PC-3 (cell line): ENCODE measurements around the gene AMZ2. TPM values are rescaled to one million over a fixed set of nuclear protein-coding genes. Genes with fewer than 3 reads are reported as not detected.

Source experiments
- ATAC-seq: fragments of 200-7000 bp; cut with Tn5 transposase; 2 replicates; pipeline ENCODE4 v1.9.1; 2020; ENCODE audit warnings: mild to moderate bottlenecking, moderate library complexity
- BruUV-seq: library from RNA; stranded (reverse); fragments of 400-500 nt; replicated peaks from 2 replicates; lab custom pipeline; 2021; lab: Mats Ljungman, UMichigan
- CTCF ChIA-PET: fragments of 300-600 bp; sonication (Branson Sonifier 250); formaldehyde crosslinking; loops from one replicate; lab custom pipeline; 2022; ENCODE audit warnings: antibody characterized with exemption; lab: Charles Lee
- POLR2A ChIA-PET: fragments of 300-600 bp; sonication (Branson Sonifier 250); formaldehyde crosslinking; loops from one replicate; lab custom pipeline; 2022; ENCODE audit warnings: antibody characterized with exemption; ENCODE audit not compliant: unreplicated experiment; lab: Charles Lee
- DNase-seq: peaks from one replicate; pipeline ENCODE4 v3.0.0-alpha.2; 2015
- H2AFZ ChIP-seq: fragments of 300-600 bp; sonication (generic); 2 replicates; pipeline ENCODE4 v1.6.0; 2016; ENCODE audit warnings: antibody characterized with exemption, low read length
- H3F3A ChIP-seq: fragments of 300-600 bp; sonication (generic); one replicate; pipeline ENCODE4 v1.6.0; 2017; ENCODE audit warnings: antibody characterized with exemption, low read length, control low read depth, mild to moderate bottlenecking; ENCODE audit not compliant: unreplicated experiment
- H3K27ac ChIP-seq: fragments of 300-600 bp; sonication (generic); 2 replicates; pipeline ENCODE4 v1.5.1; 2016; ENCODE audit warnings: mild to moderate bottlenecking, low read length
- H3K27me3 ChIP-seq: fragments of 300-600 bp; sonication (generic); 2 replicates; pipeline ENCODE4 v1.6.1; 2016; ENCODE audit warnings: low read length, mixed read lengths
- H3K36me3 ChIP-seq: fragments of 300-600 bp; sonication (generic); 2 replicates; pipeline ENCODE4 v1.6.1; 2016; ENCODE audit warnings: low read depth, mixed run types, low read length, mixed read lengths
- H3K4me1 ChIP-seq: fragments of 300-600 bp; sonication (generic); 2 replicates; pipeline ENCODE4 v1.5.1; 2016; ENCODE audit warnings: low read length; ENCODE audit not compliant: insufficient read depth
- H3K4me2 ChIP-seq: fragments of 300-600 bp; sonication (generic); 2 replicates; pipeline ENCODE4 v1.6.0; 2016; ENCODE audit warnings: low read length
- H3K4me3 ChIP-seq: fragments of 300-600 bp; sonication (generic); 2 replicates; pipeline ENCODE4 v1.5.1; 2016; ENCODE audit warnings: mild to moderate bottlenecking, low read length, mixed read lengths
- H3K79me2 ChIP-seq: fragments of 300-600 bp; sonication (generic); 2 replicates; pipeline ENCODE4 v1.6.1; 2017; ENCODE audit warnings: low read length, mixed read lengths
- H3K9ac ChIP-seq: fragments of 300-600 bp; sonication (generic); 2 replicates; pipeline ENCODE4 v1.6.0; 2016; ENCODE audit warnings: mild to moderate bottlenecking, low read length
- H3K9me2 ChIP-seq: fragments of 300-600 bp; sonication (generic); replicated peaks from 2 replicates; pipeline ENCODE4 v1.6.1; 2016; ENCODE audit warnings: mixed run types, low read length, mixed read lengths
- H3K9me3 ChIP-seq: fragments of 300-600 bp; sonication (generic); 2 replicates; pipeline ENCODE4 v1.6.1; 2016; ENCODE audit warnings: low read length, mixed read lengths
- H4K20me1 ChIP-seq: fragments of 300-600 bp; sonication (generic); 2 replicates; pipeline ENCODE4 v1.6.1; 2016; ENCODE audit warnings: low read length, mixed read lengths
- EZH2 ChIP-seq: fragments of 300-600 bp; sonication (generic); IDR thresholded peaks from one replicate; pipeline ENCODE4 v1.6.1; 2017; ENCODE audit warnings: antibody characterized with exemption, mild to moderate bottlenecking, low read length; ENCODE audit not compliant: unreplicated experiment
- EZH2phosphoT487 ChIP-seq: fragments of 300-600 bp; sonication (generic); IDR thresholded peaks from 2 replicates; pipeline ENCODE4 v1.6.1; 2018; ENCODE audit warnings: mild to moderate bottlenecking, antibody characterized with exemption, low read length, borderline replicate concordance
- intact Hi-C: fragments of 100-400 bp; cut with micrococcal nuclease; formaldehyde crosslinking; loops from 2 replicates; pipeline ENCODE4 v1.9.0; 2023
- total RNA-seq: library from RNA; depleted of rRNA; stranded (reverse); fragments of >200 nt; gene quantifications from 2 replicates; pipeline ENCODE4 v1.2.3, GENCODE V29; 2014
- TF ChIP-seq, protein P1 (sequence below): fragments of 300-600 bp; sonication (generic); conservative IDR thresholded peaks from 2 replicates; pipeline ENCODE4 v1.5.1; 2017; ENCODE audit warnings: antibody characterized with exemption, low read depth, mild to moderate bottlenecking, low read length

The AMZ2 gene
- total RNA-seq, 1 experiment from 2014 or later: 88.5 TPM

DNA sequence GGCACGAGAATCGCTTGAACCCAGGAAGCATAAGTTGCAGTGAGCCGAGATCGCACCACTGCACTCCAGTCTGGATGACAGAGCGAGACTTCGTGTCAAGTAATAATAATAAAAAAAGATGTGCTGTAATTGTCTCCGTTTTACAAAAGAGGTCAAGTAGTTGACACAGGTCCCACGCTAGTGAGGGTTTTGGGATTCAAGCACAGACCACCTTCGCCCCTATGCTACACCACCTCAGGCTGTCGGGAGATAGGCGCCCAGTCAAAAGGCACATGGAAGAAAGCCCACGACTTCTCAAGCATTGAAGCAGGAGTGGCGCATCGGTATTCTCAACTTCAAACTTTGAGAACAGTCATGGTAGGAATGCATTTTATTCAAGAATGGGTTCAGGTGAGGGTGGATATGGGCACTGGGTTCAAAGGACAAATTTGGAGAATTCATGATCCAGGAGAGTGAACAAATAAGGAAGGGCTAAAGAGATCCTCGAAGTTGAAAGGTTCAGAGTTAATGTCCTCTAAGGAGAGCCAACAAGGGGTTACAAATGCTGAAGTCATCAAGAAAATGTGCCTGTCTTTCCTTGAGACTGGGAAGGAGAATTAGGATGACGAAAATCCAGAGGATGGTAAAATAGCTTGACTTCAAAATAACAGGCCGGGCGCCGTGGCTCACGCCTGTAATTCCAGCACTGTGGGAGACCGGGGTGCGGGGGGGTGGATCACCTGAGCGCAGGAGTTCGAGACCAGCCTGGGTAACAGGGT is 1.4 kb upstream of the AMZ2 start:
- ChIA-PET CTCF (no interaction called here), POLR2A (no interaction called here)
- TF ChIP-seq EZH2phosphoT487 (no peak), EZH2 (no peak)

DNA sequence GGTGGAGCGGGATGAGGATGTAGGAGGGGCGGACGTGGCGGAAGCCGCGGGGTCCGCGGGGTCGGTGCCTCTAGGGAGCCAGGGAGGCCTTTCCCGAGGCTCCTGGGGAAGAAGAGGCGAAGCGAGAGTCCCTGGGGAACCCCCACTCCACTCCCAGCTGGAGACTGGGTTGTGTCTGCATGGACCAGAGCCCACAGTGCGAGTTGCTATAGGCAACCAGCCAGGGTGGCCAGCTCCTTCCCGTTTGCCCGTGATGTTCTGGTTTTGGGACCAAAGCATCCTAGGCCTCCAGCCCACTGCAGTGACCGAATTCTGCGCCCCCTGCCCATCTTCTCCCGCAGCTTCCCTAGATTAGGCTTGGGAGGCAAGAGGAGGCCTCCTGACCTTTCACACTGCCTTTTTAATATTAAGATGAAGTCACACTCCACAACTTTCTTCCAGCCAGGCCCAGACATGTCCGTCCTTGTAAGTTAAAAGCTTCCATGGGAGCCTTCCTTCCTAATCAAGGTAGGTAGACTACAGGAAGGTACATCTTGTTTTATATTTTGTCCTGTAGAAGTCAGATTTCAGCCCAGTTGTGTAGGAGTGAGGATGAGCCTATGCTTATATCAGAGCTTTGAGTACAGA is 469 bp downstream of the AMZ2 start:
- H3K9ac ChIP-seq: peak overlapping the region; percentile 87
- intact Hi-C loops: loop anchor here (5.0 kb wide), 2 partner anchors 46 to 209 kb away; partner anchors contain the start of gene WIPI1
- H3K9me2 ChIP-seq: no peaks in the 10 kb centered on the region
- DNase-seq (peak; percentile 29), ATAC-seq (no peak; the same call in 1 of the 2 replicates)
- H3K79me2 ChIP-seq: peaks cover 18% of the 10 kb centered on the region
- TSS peak; percentile 75 for BruUV-seq
- H3K4me3 ChIP-seq: peak overlapping the region; percentile 89
- H3K36me3 ChIP-seq: peaks cover 3% of the 10 kb centered on the region; the same call in 1 of the 2 replicates
- H3K27ac ChIP-seq: no peak overlapping the region
- no peaks in the 10 kb centered on the region for H4K20me1 ChIP-seq
- H3K4me1 ChIP-seq: peaks cover 11% of the 10 kb centered on the region
- H3F3A ChIP-seq: no peaks in the 10 kb centered on the region
- TF ChIP-seq, protein P1, sequence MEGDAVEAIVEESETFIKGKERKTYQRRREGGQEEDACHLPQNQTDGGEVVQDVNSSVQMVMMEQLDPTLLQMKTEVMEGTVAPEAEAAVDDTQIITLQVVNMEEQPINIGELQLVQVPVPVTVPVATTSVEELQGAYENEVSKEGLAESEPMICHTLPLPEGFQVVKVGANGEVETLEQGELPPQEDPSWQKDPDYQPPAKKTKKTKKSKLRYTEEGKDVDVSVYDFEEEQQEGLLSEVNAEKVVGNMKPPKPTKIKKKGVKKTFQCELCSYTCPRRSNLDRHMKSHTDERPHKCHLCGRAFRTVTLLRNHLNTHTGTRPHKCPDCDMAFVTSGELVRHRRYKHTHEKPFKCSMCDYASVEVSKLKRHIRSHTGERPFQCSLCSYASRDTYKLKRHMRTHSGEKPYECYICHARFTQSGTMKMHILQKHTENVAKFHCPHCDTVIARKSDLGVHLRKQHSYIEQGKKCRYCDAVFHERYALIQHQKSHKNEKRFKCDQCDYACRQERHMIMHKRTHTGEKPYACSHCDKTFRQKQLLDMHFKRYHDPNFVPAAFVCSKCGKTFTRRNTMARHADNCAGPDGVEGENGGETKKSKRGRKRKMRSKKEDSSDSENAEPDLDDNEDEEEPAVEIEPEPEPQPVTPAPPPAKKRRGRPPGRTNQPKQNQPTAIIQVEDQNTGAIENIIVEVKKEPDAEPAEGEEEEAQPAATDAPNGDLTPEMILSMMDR: no peak
- TF ChIP-seq EZH2phosphoT487 (no peak), EZH2 (no peak)
- POLR2A ChIA-PET: interaction anchor here (1.9 kb wide), 1 partner anchor 209 kb away, joined by 17 read pairs; the partner anchor contains the start of gene WIPI1
- no peaks in the 10 kb centered on the region for H3K27me3 ChIP-seq
- CTCF ChIA-PET: interaction anchor here (0.7 kb wide), 1 partner anchor 14 kb away, joined by 3 read pairs; no protein-coding TSS in a partner anchor
- H3K4me2 ChIP-seq: peak overlapping the region; percentile 93
- H3K9me3 ChIP-seq: no peaks in the 10 kb centered on the region
- peak overlapping the region; percentile 92 for H2AFZ ChIP-seq

More for the DNA sequence above, 1.4 kb upstream of the AMZ2 start:
- Histone ChIP-seq H3K27me3 (no peaks in the 10 kb centered on the region), H3K79me2 (peaks cover 18% of the 10 kb centered on the region), H3K27ac (no peak overlapping the region), H3K9me2 (no peaks in the 10 kb centered on the region), H3K4me2 (peak overlapping the region; percentile 93), H3K4me1 (peaks cover 11% of the 10 kb centered on the region), H3K9ac (peak overlapping the region; percentile 87; the same call in 1 of the 2 replicates), H3F3A (no peaks in the 10 kb centered on the region), H3K36me3 (no peaks in the 10 kb centered on the region), H2AFZ (no peak overlapping the region), H4K20me1 (no peaks in the 10 kb centered on the region), H3K9me3 (no peaks in the 10 kb centered on the region), H3K4me3 (peak overlapping the region; percentile 89; the same call in 1 of the 2 replicates)
- no peak for DNase-seq
- intact Hi-C loops: loop anchor here (5.0 kb wide), 2 partner anchors 44 to 211 kb away; partner anchors contain the start of gene WIPI1
- BruUV-seq: TSS peak; percentile 69
- no peak for ATAC-seq

DNA sequence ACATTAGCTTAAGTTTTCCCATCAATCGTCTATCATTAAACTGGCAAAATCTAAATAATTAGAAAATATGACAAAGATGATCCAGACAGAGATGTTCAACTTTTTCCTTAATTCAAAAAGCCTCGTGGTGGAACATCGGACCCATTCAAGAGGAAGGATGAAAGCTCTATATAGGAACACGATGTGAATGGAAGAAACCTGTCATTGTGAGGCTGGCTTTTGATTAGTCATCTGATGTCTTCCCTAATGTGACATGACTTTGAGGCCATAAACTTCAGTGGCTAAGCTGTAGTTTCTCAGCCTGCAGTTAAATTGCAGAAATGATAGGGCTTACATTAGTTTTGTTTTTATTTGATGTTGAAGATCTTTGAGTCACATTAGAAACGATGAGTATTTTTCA is 1.0 kb downstream of the AMZ2 start:
- CTCF ChIA-PET: no interaction called here

More for the DNA sequence above, 1.0 kb downstream of the AMZ2 start:
- peak overlapping the region; percentile 93 for H3K4me2 ChIP-seq
- intact Hi-C loops: loop anchor here (5.0 kb wide), 2 partner anchors 47 to 208 kb away; partner anchors contain the start of gene WIPI1
- H3K4me1 ChIP-seq: peaks cover 11% of the 10 kb centered on the region
- no peaks in the 10 kb centered on the region for H3K27me3 ChIP-seq
- no peak for ATAC-seq
- no peaks in the 10 kb centered on the region for H3F3A ChIP-seq
- no peaks in the 10 kb centered on the region for H3K9me3 ChIP-seq
- H3K79me2 ChIP-seq: peaks cover 18% of the 10 kb centered on the region
- H3K9ac ChIP-seq: no peak overlapping the region; the same call in 1 of the 2 replicates
- TF ChIP-seq, protein P1: no peak
- no peak for TF ChIP-seq EZH2
- H3K9me2 ChIP-seq: no peaks in the 10 kb centered on the region
- peak overlapping the region; percentile 89 for H3K4me3 ChIP-seq
- POLR2A ChIA-PET: interaction anchor here (1.9 kb wide), 1 partner anchor 209 kb away, joined by 17 read pairs; the partner anchor contains the start of gene WIPI1
- no peak overlapping the region for H3K27ac ChIP-seq
- no peak for DNase-seq
- no peak overlapping the region for H2AFZ ChIP-seq
- peaks cover 3% of the 10 kb centered on the region; the same call in 1 of the 2 replicates for H3K36me3 ChIP-seq
- H4K20me1 ChIP-seq: no peaks in the 10 kb centered on the region
- no TSS peak for BruUV-seq
